Smooth muscle cell of trachea (primary cell): Measurements from ENCODE around the gene TRIM49B. TPM values are rescaled to one million over a fixed set of nuclear protein-coding genes. Genes with fewer than 3 reads are reported as not detected.

Source experiments
- total RNA-seq: library from RNA; depleted of rRNA; stranded (reverse); fragments of >200 nt; gene quantifications from 2 replicates; pipeline ENCODE4 v1.2.1, GENCODE V29; 2014

Gene TRIM49B
- not detected in 2 replicates for total RNA-seq

GRCh38 chr11:49028523-49028922, at the start of gene TRIM49B:
Gene TRIM49B, plus strand, starts transcription at chr11:49028823. Its CDS starts 2,777 bp downstream, at chr11:49031600.

GRCh38 chr11:48983785-48984184, 44.8 kb upstream of the TRIM49B start, which contains the start of gene TRIM51G:
Gene TRIM51G, minus strand, starts transcription at chr11:48983885. Its CDS starts 2,190 bp downstream, at chr11:48981695.

GRCh38 chr11:49059012-49059411, 30.4 kb downstream of the TRIM49B start, which contains the start of gene TRIM64C:
Gene TRIM64C, minus strand, starts transcription at chr11:49059112. Its CDS starts 0 bp downstream, at chr11:49059112.

Other genes with a start within 250 kb of the TRIM49B start
- gene TRIM51G, start 44.9 kb upstream of the TRIM49B start, total RNA-seq = not detected in 2 replicates
- not detected in 2 replicates for gene TRIM64C, start 30.3 kb downstream of the TRIM49B start, total RNA-seq
- gene FOLH1, start 179.8 kb downstream of the TRIM49B start, total RNA-seq = 0.17 TPM in 1 of 2 replicates, not detected in the other